ENCODE measurements around the gene CENPO. TPM values are rescaled to one million over a fixed set of nuclear protein-coding genes. Genes with fewer than 3 reads are reported as not detected.

The CENPO gene
- polyA plus RNA-seq, 3 donors = 1.6 to 2.6 (median 2.3) TPM

- H3K4me3 Mint-ChIP-seq = no peak overlapping the region
- peaks cover 0 to 1% (median 0%) of the 10 kb centered on the region in 3 donors for H3K27me3 Mint-ChIP-seq (ENCODE audit: low read depth in 3 of 3)
- DNase-seq = no peak
- Histone ChIP-seq H3K4me3 (replicated peaks in 1 of 3; ENCODE audit: low read depth in 2 of 3, low read length in 3 of 3) (no peak overlapping the region), H3K9ac (ENCODE audit: insufficient read depth, low read length, poor library complexity, severe bottlenecking) (no peak overlapping the region), H2AFZ (ENCODE audit: insufficient read depth, low read depth, low read length, poor library complexity, severe bottlenecking) (no peak overlapping the region), H3K27me3 (ENCODE audit: control insufficient read depth in 2 of 2, insufficient read depth in 2 of 2, low read length in 2 of 2) (no peaks in the 10 kb centered on the region), H4K20me1 (ENCODE audit: insufficient read depth, low read length) (no peaks in the 10 kb centered on the region), H3K4me1 (ENCODE audit: control insufficient read depth in 1 of 2, insufficient read depth in 2 of 2, low read length in 2 of 2) (no peaks in the 10 kb centered on the region), H3K36me3 (replicated peaks in 1 of 2; ENCODE audit: control insufficient read depth in 1 of 2, insufficient read depth in 2 of 2, low read length in 2 of 2) (peaks cover 10 to 16% of the 10 kb centered on the region in 2 donors), H3K79me2 (ENCODE audit: insufficient read depth, low read length) (no peaks in the 10 kb centered on the region), H3K9me3 (replicated peaks in 1 of 2; ENCODE audit: control insufficient read depth in 1 of 2, insufficient read depth in 1 of 2, low read length in 2 of 2) (no peaks in the 10 kb centered on the region), H3K4me2 (replicated peaks; ENCODE audit: extremely low read depth, low read length, poor library complexity, severe bottlenecking) (no peak overlapping the region), H3K27ac (ENCODE audit: low read depth in 1 of 2, low read length in 2 of 2) (no peak overlapping the region)
- peak overlapping the region in 2 of 7 donors; percentile 46 for H3K27ac Mint-ChIP-seq
- 68% methylated on average over 4 of the region's 5 CpGs for WGBS (ENCODE audit: insufficient coverage)
- intact Hi-C loops (cut with micrococcal nuclease) = no loop called here
- H3K9me3 Mint-ChIP-seq = peaks cover 0 to 2% (median 0%) of the 10 kb centered on the region in 7 donors
- H3K36me3 Mint-ChIP-seq = peaks cover 47 to 54% of the 10 kb centered on the region in 2 donors
- H3K4me1 Mint-ChIP-seq = no peaks in the 10 kb centered on the region
- TF ChIP-seq CTCF (IDR thresholded peaks at IDR 0.05) = no peak
These were observed 44.8 kb downstream of the CENPO start for GRCh38 chr2:24837996-24838513.

- no peaks in the 10 kb centered on the region for H3K4me1 ChIP-seq (ENCODE audit: control insufficient read depth in 1 of 2, insufficient read depth in 2 of 2, low read length in 2 of 2)
- H3K36me3 ChIP-seq (replicated peaks in 1 of 2; ENCODE audit: control insufficient read depth in 1 of 2, insufficient read depth in 2 of 2, low read length in 2 of 2) = peaks cover 10 to 16% of the 10 kb centered on the region in 2 donors
- Mint-ChIP-seq H3K36me3 (peaks cover 48 to 54% of the 10 kb centered on the region in 2 donors), H3K4me3 (no peak overlapping the region), H3K27ac (peak overlapping the region in 1 of 7 donors; percentile 69), H3K27me3 (ENCODE audit: low read depth in 3 of 3) (no peaks in the 10 kb centered on the region), H3K9me3 (peaks cover 0 to 2% (median 0%) of the 10 kb centered on the region in 7 donors), H3K4me1 (no peaks in the 10 kb centered on the region)
- H3K4me2 ChIP-seq (replicated peaks; ENCODE audit: extremely low read depth, low read length, poor library complexity, severe bottlenecking) = no peak overlapping the region
- H2AFZ ChIP-seq (ENCODE audit: insufficient read depth, low read depth, low read length, poor library complexity, severe bottlenecking) = no peak overlapping the region
- no peaks in the 10 kb centered on the region for H4K20me1 ChIP-seq (ENCODE audit: insufficient read depth, low read length)
- no peak overlapping the region for H3K9ac ChIP-seq (ENCODE audit: insufficient read depth, low read length, poor library complexity, severe bottlenecking)
- intact Hi-C loops (cut with micrococcal nuclease) = no loop called here
- H3K4me3 ChIP-seq (replicated peaks in 1 of 3; ENCODE audit: low read depth in 2 of 3, low read length in 3 of 3) = no peak overlapping the region
- H3K27ac ChIP-seq (ENCODE audit: low read depth in 1 of 2, low read length in 2 of 2) = no peak overlapping the region
- H3K9me3 ChIP-seq (replicated peaks in 1 of 2; ENCODE audit: control insufficient read depth in 1 of 2, insufficient read depth in 1 of 2, low read length in 2 of 2) = no peaks in the 10 kb centered on the region
- 99% methylated on average over 13 of the region's 18 CpGs for WGBS (ENCODE audit: insufficient coverage)
- no peak for DNase-seq
- TF ChIP-seq CTCF (IDR thresholded peaks at IDR 0.05) = no peak
- H3K27me3 ChIP-seq (ENCODE audit: control insufficient read depth in 2 of 2, insufficient read depth in 2 of 2, low read length in 2 of 2) = no peaks in the 10 kb centered on the region
- no peaks in the 10 kb centered on the region for H3K79me2 ChIP-seq (ENCODE audit: insufficient read depth, low read length)
These were observed 45.3 kb downstream of the CENPO start for GRCh38 chr2:24838541-24838940.
